H4 (cell line): ENCODE measurements around the gene PSME2. TPM values are rescaled to one million over a fixed set of nuclear protein-coding genes. Genes with fewer than 3 reads are reported as not detected.

ENCODE experiments used
- DNase-seq: peaks from one replicate; pipeline ENCODE4 v3.0.0-alpha.2; 2015; ENCODE audit warnings: low spot score
- total RNA-seq: library from RNA; depleted of rRNA; stranded (reverse); fragments of >200 nt; shearing (Covaris generic); gene quantifications from 2 replicates; pipeline ENCODE4 v1.2.3, GENCODE V29; 2014; rRNA removed

Gene PSME2
- 346 and 383 TPM in 2 replicates for total RNA-seq

GRCh38 chr14:24146453-24146977, at the start of gene PSME2:
TSS of gene PSME2 (minus strand) at chr14:24146610. CDS start at chr14:24146581, 29 bp downstream.
- peak; percentile 98 for DNase-seq

GRCh38 chr14:24195186-24196070, 49.0 kb upstream of the PSME2 start, which contains the start of gene TM9SF1:
TSS of gene TM9SF1 (minus strand) at chr14:24195441. CDS start at chr14:24195019, 422 bp downstream.
- peak; percentile 85 for DNase-seq

- DNase-seq, result no peak
Measured at GRCh38 chr14:24194873-24195185, 48.4 kb upstream of the PSME2 start.

GRCh38 chr14:24194186-24194872, 47.9 kb upstream of the PSME2 start:
- DNase-seq, result no peak

- DNase-seq, result no peak
Measured at GRCh38 chr14:24192933-24193332, 46.5 kb upstream of the PSME2 start.

GRCh38 chr14:24190416-24190815, 44.0 kb upstream of the PSME2 start:
- no peak for DNase-seq

GRCh38 chr14:24189460-24189859, 43.0 kb upstream of the PSME2 start:
- no peak for DNase-seq

GRCh38 chr14:24189059-24189375, 42.6 kb upstream of the PSME2 start:
- no peak for DNase-seq

GRCh38 chr14:24188251-24189058, 42.0 kb upstream of the PSME2 start, which contains the start of gene IPO4:
TSS of gene IPO4 (minus strand) at chr14:24188816. CDS start at chr14:24188787, 29 bp downstream.
- peak; percentile 96 for DNase-seq

- DNase-seq, result no peak
Measured at GRCh38 chr14:24187539-24187915, 41.1 kb upstream of the PSME2 start.

GRCh38 chr14:24186831-24187538, 40.6 kb upstream of the PSME2 start:
- no peak for DNase-seq

GRCh38 chr14:24185741-24186140, 39.3 kb upstream of the PSME2 start:
- DNase-seq, result no peak

GRCh38 chr14:24185026-24185425, 38.6 kb upstream of the PSME2 start:
- no peak for DNase-seq

- DNase-seq, result no peak
Measured at GRCh38 chr14:24184104-24184970, 37.9 kb upstream of the PSME2 start.

- no peak for DNase-seq
Measured at GRCh38 chr14:24183014-24183481, 36.6 kb upstream of the PSME2 start.

- DNase-seq, result no peak
Measured at GRCh38 chr14:24182110-24182882, 35.9 kb upstream of the PSME2 start.

GRCh38 chr14:24181371-24182077, 35.1 kb upstream of the PSME2 start:
- DNase-seq, result no peak

- peak; percentile 43 for DNase-seq
Measured at GRCh38 chr14:24179961-24180796, 33.8 kb upstream of the PSME2 start.
